GM18951 (cell line): ENCODE results near the gene HSD17B12.

Experiments
- POLR2A ChIP-seq: IDR thresholded peaks from 4 replicates; pipeline ENCODE4 v1.6.1; 2011; ENCODE audit warnings: mild to moderate bottlenecking; ENCODE audit not compliant: insufficient read length, insufficient read depth; ENCODE audit errors: extremely low read depth
- in situ Hi-C: fragments of 300-500 bp; cut with MboI; formaldehyde crosslinking; loops from one replicate; pipeline ENCODE4 v1.12.0; 2022; ENCODE audit warnings: low sequenced_read_pairs, mixed read lengths, inconsistent platforms; ENCODE audit not compliant: unreplicated experiment

Gene HSD17B12

GRCh38 chr11:43784866-43785265, 104.3 kb downstream of the HSD17B12 start:
- in situ Hi-C loops, result no loop called here
- TF ChIP-seq POLR2A, result no peak

GRCh38 chr11:43785318-43785717, 104.8 kb downstream of the HSD17B12 start:
- in situ Hi-C loops, result no loop called here
- TF ChIP-seq POLR2A, result no peak

GRCh38 chr11:43786016-43786415, 105.5 kb downstream of the HSD17B12 start:
- no peak for TF ChIP-seq POLR2A
- in situ Hi-C loops, result no loop called here

GRCh38 chr11:43787824-43788223, 107.3 kb downstream of the HSD17B12 start:
- in situ Hi-C loops, result no loop called here

DNA sequence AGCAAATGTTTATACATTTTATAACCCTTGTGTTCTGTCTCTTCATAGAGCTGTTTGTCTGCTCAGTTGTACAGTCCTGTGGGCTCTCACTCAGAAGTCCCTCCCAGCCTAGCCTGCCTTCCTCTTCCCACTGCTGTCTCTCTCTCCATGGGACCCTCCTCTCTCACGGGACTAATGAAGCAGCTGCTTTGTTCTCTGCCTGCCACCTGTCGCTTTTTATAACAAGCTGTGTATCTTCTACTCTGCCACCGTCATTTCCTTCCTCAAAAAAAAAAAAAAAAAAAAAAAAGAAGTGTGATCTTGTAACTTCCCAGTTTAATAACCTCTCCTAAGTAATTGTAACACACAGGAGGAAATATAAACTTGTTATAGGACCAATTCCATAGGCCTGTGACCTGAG, 107.9 kb downstream of the HSD17B12 start:
- no peak for TF ChIP-seq POLR2A
- in situ Hi-C loops, result no loop called here

More at GRCh38 chr11:43787824-43788223, 107.3 kb downstream of the HSD17B12 start:
- TF ChIP-seq POLR2A, result no peak

DNA sequence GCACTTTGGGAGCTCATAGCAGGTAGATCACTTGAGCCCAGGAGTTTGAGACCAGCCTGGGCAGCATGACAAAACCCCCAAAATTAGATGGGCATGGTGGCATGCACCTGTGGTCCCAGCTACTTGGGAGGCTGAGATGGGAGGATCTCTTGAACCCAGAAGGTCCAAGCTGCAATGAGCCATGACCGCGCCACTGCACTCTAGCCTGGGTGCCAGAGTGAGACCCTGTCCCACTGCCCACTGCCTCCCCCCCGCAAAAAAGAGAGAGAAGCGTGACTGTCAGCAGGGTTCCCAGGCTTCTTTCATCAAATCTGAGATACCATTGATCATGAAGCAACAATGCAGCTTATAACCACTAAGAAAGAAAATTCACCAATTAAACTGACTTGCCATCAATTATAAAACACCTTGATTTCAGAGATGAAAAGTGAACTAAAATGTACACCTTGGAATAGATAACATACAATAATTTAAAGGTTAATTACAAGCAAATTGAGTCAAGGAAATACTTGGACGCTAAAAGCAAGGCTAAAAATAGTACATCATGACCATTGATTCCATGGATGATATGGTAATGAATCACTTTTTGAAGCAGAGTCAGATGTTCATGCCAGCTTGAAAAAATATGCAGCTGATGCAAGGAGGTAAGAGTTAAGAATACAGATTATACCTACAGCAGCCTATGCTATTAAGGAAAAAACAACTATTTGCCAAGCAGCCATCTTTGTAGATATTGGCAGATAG, 109.3 kb downstream of the HSD17B12 start:
- in situ Hi-C loops, result no loop called here

GRCh38 chr11:43790444-43790794, 109.9 kb downstream of the HSD17B12 start:
- TF ChIP-seq POLR2A, result no peak
- in situ Hi-C loops, result no loop called here

More for the DNA sequence above, 109.3 kb downstream of the HSD17B12 start:
- TF ChIP-seq POLR2A, result no peak

DNA sequence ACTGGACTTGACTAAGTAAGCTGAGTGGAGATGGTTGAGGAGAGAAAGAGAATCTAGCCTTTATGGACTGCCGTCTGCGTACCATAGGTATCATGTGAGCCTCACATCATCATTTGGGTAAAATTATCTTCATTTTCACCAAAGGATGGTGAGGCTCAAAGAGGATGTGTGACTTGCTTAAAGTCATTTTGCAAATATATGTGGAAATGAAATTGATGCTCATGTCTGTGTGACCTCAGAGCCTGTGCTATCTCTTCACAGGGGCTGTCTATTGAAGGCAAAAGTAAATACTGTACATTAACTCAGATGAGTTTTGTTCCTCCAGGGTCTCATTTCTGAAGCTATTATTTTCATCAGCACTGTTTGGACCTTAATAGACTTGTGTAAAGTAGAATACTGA, 116.8 kb downstream of the HSD17B12 start:
- TF ChIP-seq POLR2A, result no peak
- in situ Hi-C loops, result no loop called here

- in situ Hi-C loops, result no loop called here
- no peak for TF ChIP-seq POLR2A
Observed at GRCh38 chr11:43797866-43798265, 117.3 kb downstream of the HSD17B12 start.

DNA sequence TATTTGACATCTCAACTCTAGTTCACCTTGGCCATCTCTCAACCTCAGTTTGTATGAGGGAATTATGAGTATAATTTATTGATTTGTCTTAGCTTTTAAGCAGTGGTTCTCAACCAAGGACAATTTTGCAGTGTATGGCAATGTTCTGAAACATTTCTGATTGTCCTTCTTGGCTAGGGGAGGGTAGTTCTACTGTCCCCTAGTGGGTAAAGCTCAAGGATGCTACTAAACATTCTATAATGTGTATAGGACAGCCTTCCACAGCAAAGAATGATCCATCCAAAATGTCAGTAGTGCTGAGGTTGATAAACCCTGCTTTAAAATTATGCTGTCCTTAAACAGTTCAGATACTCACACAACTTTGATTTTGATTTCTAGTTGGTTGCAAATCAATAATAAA, 122.0 kb downstream of the HSD17B12 start:
- TF ChIP-seq POLR2A, result no peak
- in situ Hi-C loops, result no loop called here

- in situ Hi-C loops, result no loop called here
- TF ChIP-seq POLR2A, result no peak
Observed at GRCh38 chr11:43803766-43804165, 123.2 kb downstream of the HSD17B12 start.

DNA sequence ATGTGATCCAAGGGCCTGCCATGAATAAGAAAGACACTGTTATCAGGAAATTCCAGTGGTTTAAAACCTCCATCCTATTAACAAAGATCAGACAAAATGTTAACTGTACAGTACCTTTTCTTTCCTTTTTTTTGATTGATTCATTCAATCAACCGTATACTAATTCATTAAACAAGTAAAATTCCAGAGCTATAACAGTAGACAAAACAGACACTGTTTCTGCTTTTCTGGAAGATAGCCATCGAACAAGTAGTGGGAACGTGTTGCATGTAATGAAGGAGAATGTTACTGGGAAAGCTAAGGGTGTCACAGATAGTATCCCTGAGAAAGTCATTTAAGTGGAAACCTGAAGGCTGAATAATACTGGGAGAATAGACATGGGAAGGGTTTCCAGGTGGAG, 126.4 kb downstream of the HSD17B12 start:
- no peak for TF ChIP-seq POLR2A
- in situ Hi-C loops, result no loop called here

DNA sequence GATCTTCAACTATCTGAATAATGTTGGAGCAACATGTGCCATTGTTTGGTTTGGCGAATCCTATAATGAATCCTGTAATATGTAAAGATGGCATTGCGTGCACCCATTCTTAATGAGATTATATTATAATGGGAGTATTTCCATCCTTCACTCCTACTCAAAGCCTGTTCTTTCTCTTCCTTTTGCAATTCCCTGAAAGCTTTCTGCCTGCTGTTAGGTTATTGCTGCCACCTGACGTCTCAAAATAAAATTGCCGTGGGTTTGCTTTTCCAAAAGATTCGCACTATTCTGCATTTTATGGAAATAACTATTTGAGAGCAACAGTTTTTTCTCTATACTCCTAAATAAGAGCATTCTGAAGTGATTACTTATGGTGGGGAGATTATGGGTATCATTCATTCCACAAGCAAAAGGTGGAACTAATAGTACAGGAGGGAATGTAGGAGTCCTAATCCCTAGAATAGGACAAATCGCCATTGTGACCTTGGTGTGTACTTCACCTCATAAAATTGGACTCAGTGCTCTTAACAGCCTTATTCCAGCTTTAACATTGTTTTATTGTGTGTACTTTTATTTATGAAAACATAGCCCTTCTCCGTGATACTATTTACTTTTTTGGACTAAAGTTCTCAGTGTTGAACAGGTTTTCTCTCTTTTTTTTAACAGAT, 130.5 kb downstream of the HSD17B12 start:
- in situ Hi-C loops, result no loop called here
- TF ChIP-seq POLR2A, result no peak

- in situ Hi-C loops, result no loop called here
- TF ChIP-seq POLR2A, result no peak
Observed at GRCh38 chr11:43812471-43812870, 131.9 kb downstream of the HSD17B12 start.
